SK-N-SH (cell line): ENCODE data around the gene PYGO2. TPM values are rescaled to one million over a fixed set of nuclear protein-coding genes. Genes with fewer than 3 reads are reported as not detected.
A peak's percentile ranks its signal among the peaks of the same experiment; 100 is the strongest.

Source experiments
- CTCF ChIA-PET: fragments of 300-600, 350-600 bp; formaldehyde crosslinking; extraction: SDS; loops from one replicate; lab custom pipeline; 2021; lab: Yijun Ruan, JAX
- POLR2A ChIA-PET: fragments of 350-600 bp; sonication (Branson Sonifier 250); formaldehyde crosslinking; extraction: SDS; loops from one replicate; lab custom pipeline; 2020; ENCODE audit warnings: antibody characterized with exemption, inconsistent platforms; lab: Yijun Ruan, JAX
- DNase-seq: peaks from one replicate; pipeline ENCODE4 v3.0.0; 2012
- H2AFZ ChIP-seq: fragments of 200-600 bp; sonication (generic); 2 replicates; pipeline ENCODE4 v1.8.1; 2016; ENCODE audit warnings: antibody characterized with exemption, mild to moderate bottlenecking, low read depth
- H3F3A ChIP-seq: fragments of 200-600 bp; sonication (generic); replicated peaks from 2 replicates; pipeline ENCODE3; 2016; ENCODE audit warnings: antibody characterized with exemption, mild to moderate bottlenecking; ENCODE audit not compliant: insufficient read depth
- H3K27ac ChIP-seq, 2 experiments: fragments of 200-500 bp in 1 of 2; fragments of 200-600 bp in 1 of 2; sonication (Bioruptor generic) in 1 of 2; sonication (generic), shearing (Covaris generic) in 1 of 2; 2 replicates each; pipeline versions ENCODE4 v1.5.1 to v1.6.1; 2014 to 2016; ENCODE audit warnings: low read depth in 2 of 2, inconsistent platforms in 1 of 2, low read length in 1 of 2, mild to moderate bottlenecking in 1 of 2, mixed read lengths in 1 of 2
- H3K27me3 ChIP-seq: fragments of 200-600 bp; sonication (generic), shearing (Covaris generic); 2 replicates; pipeline ENCODE4 v1.6.1; 2016; ENCODE audit warnings: mixed run types; ENCODE audit not compliant: insufficient read depth
- H3K36me3 ChIP-seq, 2 experiments: fragments of 200-500 bp in 1 of 2; fragments of 200-600 bp in 1 of 2; sonication (Bioruptor generic) in 1 of 2; sonication (generic) in 1 of 2; replicated peaks in 1 of 2; 2 replicates each; pipeline versions ENCODE3 to v1.5.1; 2014 to 2016; ENCODE audit warnings: low read length in 1 of 2, mild to moderate bottlenecking in 1 of 2; ENCODE audit not compliant: insufficient read depth in 2 of 2, control insufficient read depth in 1 of 2
- H3K4me1 ChIP-seq, 2 experiments: fragments of 200-500 bp in 1 of 2; fragments of 200-600 bp in 1 of 2; sonication (Bioruptor generic) in 1 of 2; sonication (generic), shearing (Covaris generic) in 1 of 2; 2 replicates each; pipeline versions ENCODE4 v1.5.1 to v1.6.1; 2014 to 2016; ENCODE audit warnings: low read depth in 1 of 2, low read length in 1 of 2, mixed run types in 1 of 2; ENCODE audit not compliant: insufficient read depth in 2 of 2, control insufficient read depth in 1 of 2
- H3K4me2 ChIP-seq: fragments of 200-600 bp; sonication (generic), shearing (Covaris generic); 2 replicates; pipeline ENCODE4 v1.6.1; 2017; ENCODE audit warnings: mixed run types
- H3K4me3 ChIP-seq, 2 experiments: fragments of 200-500 bp in 1 of 2; fragments of 200-600 bp in 1 of 2; sonication (Bioruptor generic) in 1 of 2; sonication (generic), shearing (Covaris generic) in 1 of 2; 2 replicates each; pipeline versions ENCODE4 v1.5.1 to v1.8.1; 2014 to 2016; ENCODE audit warnings: low read depth in 2 of 2, inconsistent platforms in 1 of 2, low read length in 1 of 2, mild to moderate bottlenecking in 1 of 2, mixed read lengths in 1 of 2, moderate library complexity in 1 of 2
- H3K79me2 ChIP-seq: fragments of 200-600 bp; sonication (generic); 2 replicates; pipeline ENCODE4 v1.8.1; 2017; ENCODE audit warnings: mild to moderate bottlenecking; ENCODE audit not compliant: insufficient read depth
- H3K9ac ChIP-seq: fragments of 200-600 bp; sonication (generic); 2 replicates; pipeline ENCODE4 v1.6.1; 2017; ENCODE audit warnings: mixed run types
- H3K9me2 ChIP-seq: fragments of 200-600 bp; sonication (generic); 2 replicates; pipeline ENCODE4 v1.6.1; 2017; ENCODE audit warnings: mixed run types
- H3K9me3 ChIP-seq: fragments of 200-600 bp; sonication (generic); 2 replicates; pipeline ENCODE4 v1.6.1; 2017; ENCODE audit warnings: mixed run types, mild to moderate bottlenecking, moderate library complexity
- H4K20me1 ChIP-seq: fragments of 200-600 bp; sonication (generic); 2 replicates; pipeline ENCODE4 v1.6.1; 2017; ENCODE audit warnings: mild to moderate bottlenecking, mixed run types; ENCODE audit not compliant: insufficient read depth
- CHD2 ChIP-seq: fragments of 150-350 bp; IDR thresholded peaks from 2 replicates; pipeline ENCODE4 v1.6.1; 2018; ENCODE audit warnings: low read length; ENCODE audit not compliant: partially characterized antibody
- ELF1 ChIP-seq: IDR thresholded peaks from 2 replicates; pipeline ENCODE4 v1.4.0; 2012
- EP300 ChIP-seq, 2 experiments: IDR thresholded peaks; 2 replicates each; pipeline versions ENCODE4 v1.4.0 to v1.6.1; 2012; ENCODE audit warnings: borderline replicate concordance in 1 of 2, low read depth in 1 of 2, low read length in 1 of 2
- FOSL2 ChIP-seq: IDR thresholded peaks from 2 replicates; pipeline ENCODE4 v1.4.0; 2012; ENCODE audit warnings: low read depth, mild to moderate bottlenecking, moderate library complexity, borderline replicate concordance
- GABPA ChIP-seq: IDR thresholded peaks from 2 replicates; pipeline ENCODE4 v1.4.0; 2012; ENCODE audit warnings: low read depth, mild to moderate bottlenecking
- GATA2 ChIP-seq: sonication (generic); formaldehyde crosslinking; IDR thresholded peaks from 2 replicates; pipeline ENCODE4 v1.5.0; 2020; ENCODE audit warnings: mild to moderate bottlenecking, missing genetic modification reagents
- JUND ChIP-seq: IDR thresholded peaks from 2 replicates; pipeline ENCODE4 v1.4.0; 2012
- MEF2A ChIP-seq: IDR thresholded peaks from 2 replicates; pipeline ENCODE4 v1.4.0; 2012; ENCODE audit warnings: low read depth, borderline replicate concordance
- NFIC ChIP-seq: IDR thresholded peaks from 2 replicates; pipeline ENCODE4 v1.4.0; 2012; ENCODE audit warnings: borderline replicate concordance
- POLR2AphosphoS5 ChIP-seq: IDR thresholded peaks from 2 replicates; pipeline ENCODE4 v1.6.1; 2012; ENCODE audit warnings: low read depth, low read length
- RAD21 ChIP-seq: IDR thresholded peaks from 2 replicates; pipeline ENCODE4 v1.6.1; 2012; ENCODE audit warnings: mild to moderate bottlenecking, low read length
- RCOR1 ChIP-seq: fragments of 150-350 bp; IDR thresholded peaks from 2 replicates; pipeline ENCODE4 v1.6.1; 2017; ENCODE audit warnings: antibody characterized with exemption, low read length
- RFX5 ChIP-seq: IDR thresholded peaks from 2 replicates; pipeline ENCODE4 v1.6.1; 2012; ENCODE audit warnings: mild to moderate bottlenecking, improper control_type of control experiment, low read length
- RXRA ChIP-seq: IDR thresholded peaks from 2 replicates; pipeline ENCODE4 v1.4.0; 2012; ENCODE audit warnings: low read depth, mild to moderate bottlenecking, borderline replicate concordance
- TAF1 ChIP-seq: IDR thresholded peaks from 2 replicates; pipeline ENCODE4 v1.6.1; 2012; ENCODE audit warnings: low read depth, mild to moderate bottlenecking, low read length, moderate library complexity, borderline replicate concordance
- TCF12 ChIP-seq: IDR thresholded peaks from 2 replicates; pipeline ENCODE4 v1.4.0; 2012
- WGBS: methylation state at CpG from one replicate; pipeline ENCODE4 v1.1.6; 2017; ENCODE audit warnings: low lambda C conversion rate; 5-methylcytosine and 5-hydroxymethylcytosine counted together
- polyA plus RNA-seq, 3 experiments: library from polyadenylated mRNA; depleted of rRNA; stranded (reverse); fragments of >200 nt; gene quantifications; 2 replicates each; pipeline ENCODE4 v1.2.3, GENCODE V29; 2012
- TF ChIP-seq, protein P1 (sequence below): fragments of 150-350 bp; IDR thresholded peaks from 2 replicates; pipeline ENCODE4 v1.6.1; 2017; ENCODE audit warnings: antibody characterized with exemption, low read length, low read depth, borderline replicate concordance
- TF ChIP-seq, protein P2 (sequence below): IDR thresholded peaks from 2 replicates; pipeline ENCODE4 v1.4.0; 2012; ENCODE audit warnings: low read depth, borderline replicate concordance
- TF ChIP-seq, protein P3 (sequence below): IDR thresholded peaks from 2 replicates; pipeline ENCODE4; 2012
- TF ChIP-seq, protein P4 (sequence below): fragments of 150-350 bp; IDR thresholded peaks from 2 replicates; pipeline ENCODE4 v1.6.1; 2016; ENCODE audit warnings: mild to moderate bottlenecking, low read depth, low read length
- TF ChIP-seq, protein P5 (sequence below): IDR thresholded peaks from 2 replicates; pipeline ENCODE4 v1.4.0; 2012; ENCODE audit warnings: low read depth, borderline replicate concordance
- TF ChIP-seq, protein P6 (sequence below): IDR thresholded peaks from 2 replicates; pipeline ENCODE4 v1.4.0; 2012; ENCODE audit warnings: low read depth

PYGO2 gene
- polyA plus RNA-seq, 1 of the 3 experiments (the other 2 are of a cell fraction): 23.3 TPM

DNA sequence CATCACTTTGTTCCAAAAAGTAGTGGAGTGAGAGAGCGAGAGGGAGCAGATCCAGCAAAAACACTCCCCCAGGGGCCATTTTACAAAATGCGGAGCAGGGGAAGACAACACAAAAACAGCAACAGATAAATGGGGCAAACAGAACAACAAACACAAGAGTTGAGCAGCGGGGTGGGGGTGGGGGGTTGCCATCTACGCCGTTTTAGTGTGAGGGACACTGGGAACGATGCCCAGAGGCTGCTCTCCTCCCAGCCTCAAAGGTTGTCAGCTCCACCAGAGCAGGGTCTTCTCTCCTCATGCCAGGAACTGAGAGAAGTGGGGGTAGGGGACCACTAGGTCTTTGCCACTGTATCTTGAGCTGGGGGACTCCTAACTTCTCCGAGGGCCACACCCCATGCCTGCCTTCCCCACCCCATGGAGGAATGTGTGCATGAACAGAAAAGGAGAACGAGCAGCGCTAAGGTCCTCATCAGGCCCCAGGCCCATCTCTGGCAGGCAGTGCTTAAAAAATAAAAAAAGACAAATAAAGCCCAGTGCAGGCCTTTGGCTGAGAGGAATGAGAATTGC, 4.4 kb downstream of the PYGO2 start (continued):
- TF ChIP-seq, protein P1, sequence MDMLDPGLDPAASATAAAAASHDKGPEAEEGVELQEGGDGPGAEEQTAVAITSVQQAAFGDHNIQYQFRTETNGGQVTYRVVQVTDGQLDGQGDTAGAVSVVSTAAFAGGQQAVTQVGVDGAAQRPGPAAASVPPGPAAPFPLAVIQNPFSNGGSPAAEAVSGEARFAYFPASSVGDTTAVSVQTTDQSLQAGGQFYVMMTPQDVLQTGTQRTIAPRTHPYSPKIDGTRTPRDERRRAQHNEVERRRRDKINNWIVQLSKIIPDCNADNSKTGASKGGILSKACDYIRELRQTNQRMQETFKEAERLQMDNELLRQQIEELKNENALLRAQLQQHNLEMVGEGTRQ: no peak
- TF ChIP-seq ELF1: no peak

DNA sequence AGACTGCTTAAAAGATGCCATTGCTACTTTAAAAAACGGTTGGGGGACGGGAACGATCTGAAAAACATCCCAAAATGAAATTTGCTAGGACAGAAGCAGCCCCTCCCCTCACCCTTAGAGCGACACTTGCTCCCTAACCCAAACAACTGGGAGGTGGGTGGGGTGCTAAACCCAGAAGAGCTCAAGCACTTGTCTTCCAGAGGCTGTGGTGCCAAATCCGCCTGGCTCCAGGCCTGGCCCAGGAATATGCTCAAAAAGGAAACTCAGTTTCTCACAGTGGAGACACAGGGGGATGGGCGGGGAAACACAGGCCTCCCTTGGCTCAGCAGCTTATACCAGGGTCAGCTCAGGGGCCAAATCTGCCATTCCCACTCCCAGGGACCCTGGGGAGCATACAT, 5.0 kb downstream of the PYGO2 start:
- H3K9me2 ChIP-seq: no peaks in the 10 kb centered on the region
- H3K4me1 ChIP-seq: peaks cover 0 to 52% of the 10 kb centered on the region in 2 experiments; a peak in 3 of 4 replicates
- peaks cover 15% of the 10 kb centered on the region for H3F3A ChIP-seq
- POLR2A ChIA-PET: interaction anchor here (1.0 to 3.0 kb wide), 4 partner anchors 12 to 61 kb away, joined by 3 to 16 read pairs (median 6); partner anchors contain the start of gene SHC1
- peak overlapping the region; percentile 74 to 79 for H3K4me3 ChIP-seq
- H3K27me3 ChIP-seq: no peaks in the 10 kb centered on the region
- peaks cover 0 to 22% of the 10 kb centered on the region in 2 experiments for H3K36me3 ChIP-seq
- CTCF ChIA-PET: interaction anchor here (1.0 to 37.5 kb wide), 9 partner anchors 17 to 401 kb away, joined by 3 to 640 read pairs (median 5); partner anchors contain the start of genes LENEP and ZBTB7B
- H4K20me1 ChIP-seq: no peaks in the 10 kb centered on the region
- 26% methylated on average over 6 of the region's 6 CpGs for WGBS
- H3K79me2 ChIP-seq: peaks cover 22% of the 10 kb centered on the region
- peak overlapping the region; percentile 75 for H3K9ac ChIP-seq
- no peaks in the 10 kb centered on the region for H3K9me3 ChIP-seq
- H3K4me2 ChIP-seq: peak overlapping the region; percentile 87
- peak overlapping the region; percentile 81 to 91 for H3K27ac ChIP-seq
- H2AFZ ChIP-seq: peak overlapping the region; percentile 74
- no peak for DNase-seq
- TF ChIP-seq RFX5 (no peak), ELF1 (0 out of 2 replicates have a peak, but pooled peaks have one; percentile 1), EP300 (IDR thresholded peaks at IDR 0.05; ENCODE audit: borderline replicate concordance in 1 of 2, low read depth in 1 of 2, low read length in 1 of 2) (no peak), NFIC (no peak), POLR2AphosphoS5 (no peak), TCF12 (no peak), JUND (no peak; the same call in 1 of the 2 replicates), GABPA (no peak), RXRA (no peak), CHD2 (peak; percentile 3), TAF1 (no peak), RCOR1 (no peak), FOSL2 (no peak), RAD21 (no peak), GATA2 (CRISPR knock-in tag) (no peak), MEF2A (no peak)
- TF ChIP-seq, protein P2, sequence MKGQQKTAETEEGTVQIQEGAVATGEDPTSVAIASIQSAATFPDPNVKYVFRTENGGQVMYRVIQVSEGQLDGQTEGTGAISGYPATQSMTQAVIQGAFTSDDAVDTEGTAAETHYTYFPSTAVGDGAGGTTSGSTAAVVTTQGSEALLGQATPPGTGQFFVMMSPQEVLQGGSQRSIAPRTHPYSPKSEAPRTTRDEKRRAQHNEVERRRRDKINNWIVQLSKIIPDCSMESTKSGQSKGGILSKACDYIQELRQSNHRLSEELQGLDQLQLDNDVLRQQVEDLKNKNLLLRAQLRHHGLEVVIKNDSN: no peak
- TF ChIP-seq, protein P3, sequence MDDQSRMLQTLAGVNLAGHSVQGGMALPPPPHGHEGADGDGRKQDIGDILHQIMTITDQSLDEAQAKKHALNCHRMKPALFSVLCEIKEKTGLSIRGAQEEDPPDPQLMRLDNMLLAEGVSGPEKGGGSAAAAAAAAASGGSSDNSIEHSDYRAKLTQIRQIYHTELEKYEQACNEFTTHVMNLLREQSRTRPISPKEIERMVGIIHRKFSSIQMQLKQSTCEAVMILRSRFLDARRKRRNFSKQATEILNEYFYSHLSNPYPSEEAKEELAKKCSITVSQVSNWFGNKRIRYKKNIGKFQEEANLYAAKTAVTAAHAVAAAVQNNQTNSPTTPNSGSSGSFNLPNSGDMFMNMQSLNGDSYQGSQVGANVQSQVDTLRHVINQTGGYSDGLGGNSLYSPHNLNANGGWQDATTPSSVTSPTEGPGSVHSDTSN: peak; percentile 1; the same call in 1 of the 2 replicates
- TF ChIP-seq, protein P4, sequence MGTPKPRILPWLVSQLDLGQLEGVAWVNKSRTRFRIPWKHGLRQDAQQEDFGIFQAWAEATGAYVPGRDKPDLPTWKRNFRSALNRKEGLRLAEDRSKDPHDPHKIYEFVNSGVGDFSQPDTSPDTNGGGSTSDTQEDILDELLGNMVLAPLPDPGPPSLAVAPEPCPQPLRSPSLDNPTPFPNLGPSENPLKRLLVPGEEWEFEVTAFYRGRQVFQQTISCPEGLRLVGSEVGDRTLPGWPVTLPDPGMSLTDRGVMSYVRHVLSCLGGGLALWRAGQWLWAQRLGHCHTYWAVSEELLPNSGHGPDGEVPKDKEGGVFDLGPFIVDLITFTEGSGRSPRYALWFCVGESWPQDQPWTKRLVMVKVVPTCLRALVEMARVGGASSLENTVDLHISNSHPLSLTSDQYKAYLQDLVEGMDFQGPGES: no peak
- TF ChIP-seq, protein P5, sequence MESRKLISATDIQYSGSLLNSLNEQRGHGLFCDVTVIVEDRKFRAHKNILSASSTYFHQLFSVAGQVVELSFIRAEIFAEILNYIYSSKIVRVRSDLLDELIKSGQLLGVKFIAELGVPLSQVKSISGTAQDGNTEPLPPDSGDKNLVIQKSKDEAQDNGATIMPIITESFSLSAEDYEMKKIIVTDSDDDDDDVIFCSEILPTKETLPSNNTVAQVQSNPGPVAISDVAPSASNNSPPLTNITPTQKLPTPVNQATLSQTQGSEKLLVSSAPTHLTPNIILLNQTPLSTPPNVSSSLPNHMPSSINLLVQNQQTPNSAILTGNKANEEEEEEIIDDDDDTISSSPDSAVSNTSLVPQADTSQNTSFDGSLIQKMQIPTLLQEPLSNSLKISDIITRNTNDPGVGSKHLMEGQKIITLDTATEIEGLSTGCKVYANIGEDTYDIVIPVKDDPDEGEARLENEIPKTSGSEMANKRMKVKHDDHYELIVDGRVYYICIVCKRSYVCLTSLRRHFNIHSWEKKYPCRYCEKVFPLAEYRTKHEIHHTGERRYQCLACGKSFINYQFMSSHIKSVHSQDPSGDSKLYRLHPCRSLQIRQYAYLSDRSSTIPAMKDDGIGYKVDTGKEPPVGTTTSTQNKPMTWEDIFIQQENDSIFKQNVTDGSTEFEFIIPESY: no peak
- TF ChIP-seq, protein P6, sequence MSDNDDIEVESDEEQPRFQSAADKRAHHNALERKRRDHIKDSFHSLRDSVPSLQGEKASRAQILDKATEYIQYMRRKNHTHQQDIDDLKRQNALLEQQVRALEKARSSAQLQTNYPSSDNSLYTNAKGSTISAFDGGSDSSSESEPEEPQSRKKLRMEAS: no peak; the same call in 1 of the 2 replicates
- TF ChIP-seq, protein P1: no peak
